Heart left ventricle (tissue), 13 donors: Measurements from ENCODE around the gene RPL39L.

Experiments used
- CTCF ChIP-seq, 12 donors: fragments of 200-600 bp; sonication (generic) in 4 of 12; IDR thresholded peaks; one replicate each; pipeline versions ENCODE4 v1.5.0 to v1.8.0; 2018 to 2022; ENCODE audit warnings: antibody characterized with exemption in 12 of 12, mild to moderate bottlenecking in 5 of 12
- POLR2A ChIP-seq, 2 donors: fragments of 450-650 bp; IDR thresholded peaks; one replicate each; pipeline ENCODE4 v1.6.1; 2017; ENCODE audit warnings: antibody characterized with exemption in 2 of 2, mild to moderate bottlenecking in 2 of 2, moderate library complexity in 2 of 2
- donor health status: ischemic (EF 13 %, LVEDD 7.1; RV severe dilation, severe dysfunction).
- donor health status: DM: no; HTN: yes; CAD: no.
- donor health status: DM: no; HTN: no; CAD: no.
- donor health status: ischemic (EF 25% LVEDD 6.9; RV normal size, moderate dysfunction).
- donor health status: ischemic (EF 25% LVEDD 5.7; RV mildly dilated, moderate dysfunction).
- donor health status: ischemic (EF 35%, LVEDD 5.7; RV mildly dilated, moderate dysfunction).
- donor health status: nonischemic (EF 11% LVEDD 7.7; RV severe dilation, severe dysfunction).
- donor health status: DM: yes; HTN: yes; CAD: no.
- donor health status: PGD.
- donor health status: ischemic (EF 29% LVEDD 5.4; RV normal size, mild dysfunction).
- donor health status: nonischemic (EF 23%, LVEDD 6.1; RV moderate dilation, normal function).

GRCh38 chr3:187082758-187083375 is 56.4 kb downstream of the RPL39L start:
- TF ChIP-seq POLR2A (IDR thresholded peaks at IDR 0.05) = no peak
- no peak for TF ChIP-seq CTCF (IDR thresholded peaks at IDR 0.05)
